GM18505 (cell line): Measurements from ENCODE around the gene CHFR.
"Not testable (repeated sequence)": the region's sequence is repeated elsewhere in the genome, so short reads cannot be mapped to it uniquely, and the experiment has no call there.

Source experiments
- ATAC-seq: cut with Tn5 transposase; IDR thresholded peaks from one replicate; pipeline ENCODE4 v1.9.1; 2021; ENCODE audit not compliant: unreplicated experiment
- POLR2A ChIP-seq: IDR thresholded peaks from 4 replicates; pipeline ENCODE4 v1.6.1; 2011; ENCODE audit warnings: borderline replicate concordance; ENCODE audit not compliant: insufficient read depth, insufficient read length; ENCODE audit errors: extremely low read depth

Gene CHFR, protein sequence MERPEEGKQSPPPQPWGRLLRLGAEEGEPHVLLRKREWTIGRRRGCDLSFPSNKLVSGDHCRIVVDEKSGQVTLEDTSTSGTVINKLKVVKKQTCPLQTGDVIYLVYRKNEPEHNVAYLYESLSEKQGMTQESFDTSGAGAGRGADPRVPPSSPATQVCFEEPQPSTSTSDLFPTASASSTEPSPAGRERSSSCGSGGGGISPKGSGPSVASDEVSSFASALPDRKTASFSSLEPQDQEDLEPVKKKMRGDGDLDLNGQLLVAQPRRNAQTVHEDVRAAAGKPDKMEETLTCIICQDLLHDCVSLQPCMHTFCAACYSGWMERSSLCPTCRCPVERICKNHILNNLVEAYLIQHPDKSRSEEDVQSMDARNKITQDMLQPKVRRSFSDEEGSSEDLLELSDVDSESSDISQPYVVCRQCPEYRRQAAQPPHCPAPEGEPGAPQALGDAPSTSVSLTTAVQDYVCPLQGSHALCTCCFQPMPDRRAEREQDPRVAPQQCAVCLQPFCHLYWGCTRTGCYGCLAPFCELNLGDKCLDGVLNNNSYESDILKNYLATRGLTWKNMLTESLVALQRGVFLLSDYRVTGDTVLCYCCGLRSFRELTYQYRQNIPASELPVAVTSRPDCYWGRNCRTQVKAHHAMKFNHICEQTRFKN

DNA sequence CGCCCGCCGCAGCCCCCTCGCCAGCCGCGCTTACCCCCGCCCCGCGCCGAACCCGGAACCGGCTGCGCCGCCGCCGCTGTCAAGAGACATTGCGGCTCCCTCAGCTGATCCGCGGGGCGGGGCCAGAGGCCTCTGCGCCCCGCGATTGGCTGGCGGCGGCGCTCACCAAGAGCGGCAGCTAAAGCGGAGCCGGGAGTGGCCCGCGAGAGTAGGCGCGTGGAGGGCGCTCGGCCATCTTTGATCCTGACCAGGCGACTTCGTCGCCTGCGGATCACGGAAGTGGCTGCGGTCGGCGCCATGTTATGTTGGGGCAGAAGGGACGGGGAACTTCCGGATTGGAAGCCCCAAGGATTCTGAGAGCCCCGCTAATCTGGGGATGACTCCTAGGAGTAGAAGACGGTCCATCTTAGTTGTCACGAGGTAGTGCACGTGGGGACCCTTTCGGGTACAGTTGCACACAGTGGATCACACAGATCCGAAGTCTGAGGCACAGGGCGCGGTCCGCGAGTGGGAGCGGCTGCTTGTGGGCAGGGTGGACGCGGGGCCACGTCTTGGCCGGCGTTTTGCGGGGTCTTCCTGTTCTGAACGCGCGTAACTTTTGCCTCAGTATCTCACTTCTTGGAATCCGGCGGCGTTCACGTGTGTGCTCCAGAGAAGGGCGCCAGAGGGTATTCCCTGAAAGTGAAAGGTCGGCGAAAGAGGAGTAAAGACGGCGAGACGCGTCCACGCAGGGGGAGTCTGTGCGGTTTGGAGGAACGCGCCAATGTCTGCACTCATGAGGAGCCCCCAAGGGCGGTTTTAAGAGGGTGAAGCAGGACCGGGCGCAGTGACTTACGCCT is at the start of gene CHFR:
TSS of gene CHFR (minus strand) at position 93 of the 839 bp plus-strand sequence. CDS start 277 bp downstream, outside the sequence.
- TF ChIP-seq POLR2A = peak; percentile 87
- peak; percentile 98 for ATAC-seq

DNA sequence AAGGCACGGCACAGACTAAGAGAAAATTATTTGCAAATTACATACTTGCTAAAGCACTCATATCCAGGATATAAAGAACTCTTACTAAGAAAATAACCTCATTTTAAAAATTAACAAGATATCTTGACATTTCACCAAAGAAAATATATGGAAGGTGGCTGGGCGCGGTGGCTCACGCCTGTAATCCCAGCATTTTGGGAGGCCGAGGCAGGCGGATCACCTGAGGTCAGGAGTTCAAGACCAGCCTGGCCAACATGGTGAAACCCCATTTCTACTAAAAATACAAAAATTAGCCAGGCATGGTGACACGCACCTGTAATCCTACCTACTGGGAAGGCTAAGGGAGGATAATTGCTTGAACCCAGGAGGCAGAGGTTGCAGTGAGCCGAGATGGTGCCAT is 49.5 kb upstream of the CHFR start:
- not testable (repeated sequence) for ATAC-seq

GRCh38 chr12:132936163-132936562 is 48.8 kb upstream of the CHFR start:
- TF ChIP-seq POLR2A = no peak

GRCh38 chr12:132926415-132926833 is 39.0 kb upstream of the CHFR start:
- no peak for ATAC-seq

More at GRCh38 chr12:132936163-132936562, 48.8 kb upstream of the CHFR start:
- ATAC-seq = no peak

GRCh38 chr12:132925597-132926414 is 38.4 kb upstream of the CHFR start:
- TF ChIP-seq POLR2A = no peak
- no peak for ATAC-seq

More at GRCh38 chr12:132926415-132926833, 39.0 kb upstream of the CHFR start:
- TF ChIP-seq POLR2A = no peak

GRCh38 chr12:132924356-132924755 is 37.0 kb upstream of the CHFR start:
- no peak for ATAC-seq
- no peak for TF ChIP-seq POLR2A

GRCh38 chr12:132923356-132923909 is 36.0 kb upstream of the CHFR start:
- no peak for TF ChIP-seq POLR2A
- no peak for ATAC-seq

- no peak for ATAC-seq
- no peak for TF ChIP-seq POLR2A
Observed at GRCh38 chr12:132922676-132923075, 35.3 kb upstream of the CHFR start.

GRCh38 chr12:132921685-132922084 is 34.3 kb upstream of the CHFR start:
- no peak for TF ChIP-seq POLR2A
- ATAC-seq = no peak

DNA sequence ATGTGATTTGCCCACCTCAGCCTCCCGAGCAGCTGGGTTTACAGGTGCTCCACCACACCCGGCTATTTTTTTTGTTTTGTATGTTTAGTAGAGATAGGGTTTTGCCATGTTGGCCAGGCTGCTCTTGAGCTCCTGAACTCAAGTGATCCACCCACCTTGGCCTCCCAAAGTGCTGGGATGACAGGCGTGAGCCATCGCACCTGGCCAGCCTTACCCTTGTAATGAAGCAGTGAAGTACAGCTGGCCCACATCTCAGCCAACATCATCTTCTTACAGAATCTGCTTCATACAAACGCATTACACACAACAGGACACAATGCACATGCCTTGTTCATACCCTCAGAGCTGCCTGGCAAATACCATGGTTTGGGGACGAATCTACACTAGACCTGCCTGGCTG is 31.3 kb upstream of the CHFR start:
- TF ChIP-seq POLR2A = no peak
- ATAC-seq = no peak

DNA sequence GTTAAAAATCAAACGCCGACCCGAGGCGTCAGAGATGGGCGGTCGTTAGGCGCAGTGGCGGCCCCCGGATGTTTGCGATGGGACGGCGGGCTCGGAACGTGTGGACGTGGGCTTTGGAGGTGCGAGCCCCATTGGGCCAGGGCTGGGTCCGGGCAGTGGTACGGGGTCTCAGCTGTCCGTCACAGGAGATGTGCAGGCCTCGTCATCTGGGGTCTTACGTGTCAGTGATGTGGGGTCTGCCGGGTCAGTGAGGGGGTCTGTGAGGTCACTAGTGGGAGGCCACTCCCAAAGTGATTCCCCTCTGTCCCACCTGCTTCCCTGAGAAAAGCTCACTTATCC is 21.6 kb upstream of the CHFR start:
- no peak for TF ChIP-seq POLR2A
- no peak for ATAC-seq
